HL-60 (cell line): ENCODE measurements around the gene RERE.

Experiments used
- TF ChIP-seq, protein P1 (sequence below): IDR thresholded peaks from one replicate; pipeline ENCODE4 v1.5.1; 2011; ENCODE audit warnings: low read length, control low read depth, inconsistent platforms; ENCODE audit not compliant: insufficient read depth
- TF ChIP-seq, protein P2 (sequence below): IDR thresholded peaks from 2 replicates; pipeline ENCODE4 v1.6.1; 2012; ENCODE audit warnings: low read depth; ENCODE audit not compliant: insufficient replicate concordance

DNA sequence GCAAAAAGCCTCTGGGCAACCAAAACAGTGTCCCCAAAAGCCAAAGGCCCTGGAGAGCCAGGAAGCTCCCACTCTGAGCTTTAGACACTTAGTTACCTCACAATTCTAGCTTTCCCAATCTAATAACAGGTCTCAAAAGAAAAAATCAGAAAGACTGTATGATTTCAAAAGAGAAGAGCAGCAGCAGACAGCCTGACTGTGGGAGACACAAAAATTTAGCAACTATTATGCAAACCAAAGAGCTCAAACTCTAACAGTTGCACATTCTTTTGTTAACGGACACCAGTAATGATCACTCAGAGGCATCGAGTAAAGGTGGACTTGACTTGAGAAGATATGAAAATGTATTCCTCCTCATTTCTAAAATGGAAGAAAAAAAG is 339.5 kb downstream of the RERE start:
- TF ChIP-seq, protein P1, sequence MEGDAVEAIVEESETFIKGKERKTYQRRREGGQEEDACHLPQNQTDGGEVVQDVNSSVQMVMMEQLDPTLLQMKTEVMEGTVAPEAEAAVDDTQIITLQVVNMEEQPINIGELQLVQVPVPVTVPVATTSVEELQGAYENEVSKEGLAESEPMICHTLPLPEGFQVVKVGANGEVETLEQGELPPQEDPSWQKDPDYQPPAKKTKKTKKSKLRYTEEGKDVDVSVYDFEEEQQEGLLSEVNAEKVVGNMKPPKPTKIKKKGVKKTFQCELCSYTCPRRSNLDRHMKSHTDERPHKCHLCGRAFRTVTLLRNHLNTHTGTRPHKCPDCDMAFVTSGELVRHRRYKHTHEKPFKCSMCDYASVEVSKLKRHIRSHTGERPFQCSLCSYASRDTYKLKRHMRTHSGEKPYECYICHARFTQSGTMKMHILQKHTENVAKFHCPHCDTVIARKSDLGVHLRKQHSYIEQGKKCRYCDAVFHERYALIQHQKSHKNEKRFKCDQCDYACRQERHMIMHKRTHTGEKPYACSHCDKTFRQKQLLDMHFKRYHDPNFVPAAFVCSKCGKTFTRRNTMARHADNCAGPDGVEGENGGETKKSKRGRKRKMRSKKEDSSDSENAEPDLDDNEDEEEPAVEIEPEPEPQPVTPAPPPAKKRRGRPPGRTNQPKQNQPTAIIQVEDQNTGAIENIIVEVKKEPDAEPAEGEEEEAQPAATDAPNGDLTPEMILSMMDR: no peak
- TF ChIP-seq, protein P2, sequence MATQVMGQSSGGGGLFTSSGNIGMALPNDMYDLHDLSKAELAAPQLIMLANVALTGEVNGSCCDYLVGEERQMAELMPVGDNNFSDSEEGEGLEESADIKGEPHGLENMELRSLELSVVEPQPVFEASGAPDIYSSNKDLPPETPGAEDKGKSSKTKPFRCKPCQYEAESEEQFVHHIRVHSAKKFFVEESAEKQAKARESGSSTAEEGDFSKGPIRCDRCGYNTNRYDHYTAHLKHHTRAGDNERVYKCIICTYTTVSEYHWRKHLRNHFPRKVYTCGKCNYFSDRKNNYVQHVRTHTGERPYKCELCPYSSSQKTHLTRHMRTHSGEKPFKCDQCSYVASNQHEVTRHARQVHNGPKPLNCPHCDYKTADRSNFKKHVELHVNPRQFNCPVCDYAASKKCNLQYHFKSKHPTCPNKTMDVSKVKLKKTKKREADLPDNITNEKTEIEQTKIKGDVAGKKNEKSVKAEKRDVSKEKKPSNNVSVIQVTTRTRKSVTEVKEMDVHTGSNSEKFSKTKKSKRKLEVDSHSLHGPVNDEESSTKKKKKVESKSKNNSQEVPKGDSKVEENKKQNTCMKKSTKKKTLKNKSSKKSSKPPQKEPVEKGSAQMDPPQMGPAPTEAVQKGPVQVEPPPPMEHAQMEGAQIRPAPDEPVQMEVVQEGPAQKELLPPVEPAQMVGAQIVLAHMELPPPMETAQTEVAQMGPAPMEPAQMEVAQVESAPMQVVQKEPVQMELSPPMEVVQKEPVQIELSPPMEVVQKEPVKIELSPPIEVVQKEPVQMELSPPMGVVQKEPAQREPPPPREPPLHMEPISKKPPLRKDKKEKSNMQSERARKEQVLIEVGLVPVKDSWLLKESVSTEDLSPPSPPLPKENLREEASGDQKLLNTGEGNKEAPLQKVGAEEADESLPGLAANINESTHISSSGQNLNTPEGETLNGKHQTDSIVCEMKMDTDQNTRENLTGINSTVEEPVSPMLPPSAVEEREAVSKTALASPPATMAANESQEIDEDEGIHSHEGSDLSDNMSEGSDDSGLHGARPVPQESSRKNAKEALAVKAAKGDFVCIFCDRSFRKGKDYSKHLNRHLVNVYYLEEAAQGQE: no peak
